H1 (cell line): ENCODE data around the gene FGF14. TPM values are rescaled to one million over a fixed set of nuclear protein-coding genes. Genes with fewer than 3 reads are reported as not detected.

Source experiments
- CTCF ChIA-PET: fragments of 300-600 bp; sonication (Branson Sonifier 250); formaldehyde crosslinking; loops from one replicate; lab custom pipeline; 2021; ENCODE audit not compliant: partially characterized antibody; lab: Charles Lee
- POLR2A ChIA-PET: fragments of 300-600 bp; sonication (Branson Sonifier 250); formaldehyde crosslinking; loops from one replicate; lab custom pipeline; 2021; ENCODE audit warnings: inconsistent platforms; ENCODE audit not compliant: partially characterized antibody; lab: Charles Lee
- DNase-seq, 2 experiments: peaks; one replicate each; pipeline versions ENCODE4 v3.0.0 to v3.0.0-alpha.2; 2010 to 2022; ENCODE audit warnings: low spot score in 2 of 2, low read depth in 1 of 2, mixed read lengths in 1 of 2
- FAIRE-seq: peaks from 2 replicates; lab custom pipeline; 2011; peaks lifted over from hg19 to GRCh38; lab: Jason Lieb, UNC
- H2AFZ ChIP-seq: 2 replicates; pipeline ENCODE4 v1.8.1; 2012; ENCODE audit warnings: low read length, inconsistent platforms
- H2AK5ac ChIP-seq: 2 replicates; pipeline ENCODE4 v1.6.1; 2013; ENCODE audit warnings: low read depth, low read length
- H2BK120ac ChIP-seq: replicated peaks from 2 replicates; pipeline ENCODE3; 2013; ENCODE audit warnings: low read depth, low read length, inconsistent platforms
- H2BK12ac ChIP-seq: 2 replicates; pipeline ENCODE4 v1.6.1; 2013; ENCODE audit warnings: low read depth, low read length
- H2BK15ac ChIP-seq: 2 replicates; pipeline ENCODE4 v1.6.1; 2013; ENCODE audit warnings: low read length
- H2BK20ac ChIP-seq: 2 replicates; pipeline ENCODE4 v1.6.1; 2013; ENCODE audit warnings: low read length
- H2BK5ac ChIP-seq: 2 replicates; pipeline ENCODE4 v1.6.1; 2013; ENCODE audit warnings: low read depth, low read length
- H3K14ac ChIP-seq: 2 replicates; pipeline ENCODE4 v1.6.1; 2013; ENCODE audit warnings: inconsistent platforms; ENCODE audit not compliant: insufficient read length
- H3K18ac ChIP-seq: 2 replicates; pipeline ENCODE4 v1.6.1; 2013; ENCODE audit warnings: low read length; ENCODE audit errors: extremely low read depth
- H3K23ac ChIP-seq: 2 replicates; pipeline ENCODE4 v1.6.1; 2013; ENCODE audit warnings: inconsistent platforms; ENCODE audit not compliant: insufficient read length
- H3K23me2 ChIP-seq: 2 replicates; pipeline ENCODE4 v1.6.1; 2013; ENCODE audit warnings: low read depth, low read length
- H3K27ac ChIP-seq: 2 replicates; pipeline ENCODE4 v1.6.1; 2011; ENCODE audit warnings: low read depth, low read length, inconsistent platforms
- H3K27me3 ChIP-seq, 4 experiments: replicated peaks in 1 of 4; 1 replicate in 1 of 4; 2 replicates in 3 of 4; pipeline versions ENCODE4 v1.6.1 to v1.8.1; 2011 to 2013; ENCODE audit warnings: low read length in 3 of 4, mild to moderate bottlenecking in 3 of 4, inconsistent platforms in 2 of 4, mixed read lengths in 2 of 4, moderate library complexity in 1 of 4; ENCODE audit not compliant: control insufficient read depth in 3 of 4, insufficient read depth in 3 of 4; ENCODE audit errors: extremely low read depth in 1 of 4
- H3K36me3 ChIP-seq, 4 experiments: 2 replicates each; pipeline versions ENCODE4 v1.6.1 to v1.8.1; 2011 to 2013; ENCODE audit warnings: mild to moderate bottlenecking in 4 of 4, low read length in 3 of 4, moderate library complexity in 2 of 4, control low read depth in 1 of 4, inconsistent platforms in 1 of 4; ENCODE audit not compliant: insufficient read depth in 4 of 4, control insufficient read depth in 2 of 4
- H3K4ac ChIP-seq: replicated peaks from 2 replicates; pipeline ENCODE3; 2013; ENCODE audit warnings: low read length, low read depth, mixed read lengths, inconsistent platforms; ENCODE audit not compliant: insufficient read length
- H3K4me1 ChIP-seq, 4 experiments: replicated peaks in 1 of 4; 1 replicate in 1 of 4; 2 replicates in 3 of 4; pipeline versions ENCODE4 v1.6.1 to v1.8.1; 2011 to 2013; ENCODE audit warnings: low read length in 3 of 4, inconsistent platforms in 2 of 4, mixed read lengths in 1 of 4; ENCODE audit not compliant: insufficient read depth in 4 of 4, control insufficient read depth in 3 of 4
- H3K4me2 ChIP-seq, 2 experiments: 2 replicates each; pipeline versions ENCODE4 v1.6.1 to v1.8.1; 2011 to 2013; ENCODE audit warnings: low read depth in 2 of 2, low read length in 2 of 2, control low read depth in 1 of 2, inconsistent platforms in 1 of 2, mild to moderate bottlenecking in 1 of 2; ENCODE audit not compliant: insufficient read depth in 1 of 2
- H3K4me3 ChIP-seq, 4 experiments: fragments of 200-600, 300-600 bp in 1 of 4; sonication (generic), shearing (Covaris generic), sonication (Bioruptor Twin) in 1 of 4; 2 replicates each; pipeline versions ENCODE4 v1.5.1 to v1.8.1; 2011 to 2016; ENCODE audit warnings: low read length in 4 of 4, low read depth in 3 of 4, control low read depth in 2 of 4, inconsistent platforms in 2 of 4, mild to moderate bottlenecking in 2 of 4, mixed read lengths in 1 of 4, moderate library complexity in 1 of 4; ENCODE audit not compliant: insufficient read depth in 2 of 4; ENCODE audit errors: extremely low read depth in 1 of 4
- H3K56ac ChIP-seq: replicated peaks from 2 replicates; pipeline ENCODE3; 2013; ENCODE audit warnings: low read depth, mild to moderate bottlenecking, mixed read lengths, low read length, inconsistent platforms; ENCODE audit not compliant: insufficient read length
- H3K79me1 ChIP-seq: 2 replicates; pipeline ENCODE4 v1.6.1; 2013; ENCODE audit warnings: low read depth, low read length, control low read depth
- H3K79me2 ChIP-seq, 2 experiments: 2 replicates each; pipeline versions ENCODE4 v1.6.1 to v1.8.1; 2012 to 2013; ENCODE audit warnings: low read length in 2 of 2, mild to moderate bottlenecking in 2 of 2, inconsistent platforms in 1 of 2; ENCODE audit not compliant: insufficient read depth in 2 of 2, control insufficient read depth in 1 of 2
- H3K9ac ChIP-seq, 4 experiments: replicated peaks in 1 of 4; 1 replicate in 1 of 4; 2 replicates in 3 of 4; pipeline versions ENCODE4 v1.6.1 to v1.8.1; 2011 to 2013; ENCODE audit warnings: low read depth in 3 of 4, low read length in 3 of 4, control low read depth in 2 of 4, mild to moderate bottlenecking in 2 of 4, moderate library complexity in 2 of 4, inconsistent platforms in 1 of 4; ENCODE audit errors: extremely low read depth in 1 of 4
- H3K9me3 ChIP-seq, 2 experiments: 2 replicates each; pipeline versions ENCODE4 v1.6.1 to v1.8.1; 2012 to 2013; ENCODE audit warnings: mild to moderate bottlenecking in 2 of 2, moderate library complexity in 2 of 2, control low read depth in 1 of 2, inconsistent platforms in 1 of 2, low read depth in 1 of 2, low read length in 1 of 2, mixed read lengths in 1 of 2; ENCODE audit not compliant: insufficient read depth in 2 of 2
- H4K20me1 ChIP-seq, 2 experiments: replicated peaks in 1 of 2; 2 replicates each; pipeline versions ENCODE3 to v1.8.1; 2011 to 2013; ENCODE audit warnings: inconsistent platforms in 2 of 2, low read length in 2 of 2, mild to moderate bottlenecking in 1 of 2; ENCODE audit not compliant: insufficient read depth in 2 of 2, control insufficient read depth in 1 of 2
- H4K5ac ChIP-seq: 2 replicates; pipeline ENCODE4 v1.6.1; 2013; ENCODE audit warnings: low read length, low read depth, mixed read lengths, inconsistent platforms; ENCODE audit not compliant: insufficient read length
- H4K8ac ChIP-seq: 2 replicates; pipeline ENCODE4 v1.8.0; 2013; ENCODE audit warnings: mild to moderate bottlenecking, moderate library complexity, low read length, inconsistent platforms; ENCODE audit not compliant: insufficient read depth; ENCODE audit errors: extremely low read depth
- H4K91ac ChIP-seq: replicated peaks from 2 replicates; pipeline ENCODE3; 2013; ENCODE audit warnings: low read length, mixed read lengths, inconsistent platforms; ENCODE audit not compliant: insufficient read length
- CHD1 ChIP-seq: IDR thresholded peaks from 2 replicates; pipeline ENCODE4 v1.6.1; 2012; ENCODE audit warnings: low read depth, low read length, improper control_type of control experiment
- CTCF ChIP-seq, 3 experiments: IDR thresholded peaks; 1 replicate in 2 of 3; 2 replicates in 1 of 3; pipeline versions ENCODE4 v1.5.1 to v1.6.1; 2011; ENCODE audit warnings: low read length in 3 of 3, mild to moderate bottlenecking in 3 of 3, inconsistent platforms in 2 of 3, low read depth in 1 of 3, moderate library complexity in 1 of 3; ENCODE audit not compliant: insufficient read depth in 1 of 3; ENCODE audit errors: control extremely low read depth in 1 of 3
- EGR1 ChIP-seq: IDR thresholded peaks from 2 replicates; pipeline ENCODE4 v1.6.1; 2011; ENCODE audit warnings: low read depth, low read length, borderline replicate concordance
- EZH2 ChIP-seq: fragments of 200-600 bp; sonication (generic); IDR thresholded peaks from 2 replicates; pipeline ENCODE4 v1.7.1; 2012; ENCODE audit warnings: low read depth, mild to moderate bottlenecking, moderate library complexity, low read length, inconsistent platforms; ENCODE audit not compliant: severe bottlenecking
- HDAC6 ChIP-seq: IDR thresholded peaks from one replicate; pipeline ENCODE4 v1.7.1; 2012; ENCODE audit warnings: low read depth, mild to moderate bottlenecking, inconsistent platforms, low read length, moderate library complexity
- KDM4A ChIP-seq: IDR thresholded peaks from one replicate; pipeline ENCODE4 v1.7.1; 2012; ENCODE audit warnings: low read depth, mild to moderate bottlenecking, moderate library complexity, low read length, inconsistent platforms; ENCODE audit not compliant: severe bottlenecking
- KDM5A ChIP-seq: fragments of 200-600 bp; IDR thresholded peaks from 2 replicates; pipeline ENCODE4 v1.7.1; 2012; ENCODE audit warnings: mild to moderate bottlenecking, low read length, inconsistent platforms, mixed read lengths
- RBBP5 ChIP-seq: IDR thresholded peaks from 2 replicates; pipeline ENCODE4 v1.7.1; 2012; ENCODE audit warnings: low read depth, mild to moderate bottlenecking, inconsistent platforms, low read length, moderate library complexity, borderline replicate concordance
- SIN3A ChIP-seq, 2 experiments: IDR thresholded peaks in 1 of 2; conservative IDR thresholded peaks in 1 of 2; 2 replicates each; pipeline ENCODE4 v1.6.1; 2011 to 2012; ENCODE audit warnings: low read length in 2 of 2, improper control_type of control experiment in 1 of 2, low read depth in 1 of 2, mild to moderate bottlenecking in 1 of 2
- TBP ChIP-seq: IDR thresholded peaks from 2 replicates; pipeline ENCODE4 v1.6.1; 2011; ENCODE audit warnings: low read depth, low read length, improper control_type of control experiment
- WGBS, 2 experiments: shearing (Covaris generic) in 1 of 2; methylation state at CpG; one replicate each; pipeline versions ENCODE4 v1.1.6 to v1.1.7; 2013 to 2015; ENCODE audit warnings: low lambda C conversion rate in 2 of 2, mixed read lengths in 2 of 2, inconsistent platforms in 1 of 2, low coverage in 1 of 2, missing lambda C conversion rate in 1 of 2; ENCODE audit not compliant: insufficient replicate concordance in 2 of 2, insufficient coverage in 1 of 2, insufficient read length in 1 of 2; ENCODE audit errors: extremely low coverage in 1 of 2, missing lambda C conversion rate in 1 of 2; 5-methylcytosine and 5-hydroxymethylcytosine counted together
- polyA plus RNA-seq, 7 experiments: library from polyadenylated mRNA; depleted of rRNA in 3 of 7; stranded (reverse) in 5 of 7; unstranded in 2 of 7; fragments of >200 nt in 5 of 7; fragments of 200-250 nt in 2 of 7; gene quantifications; 1 replicate in 5 of 7; 2 replicates in 1 of 7; 4 replicates in 1 of 7; pipeline versions ENCODE4 v1.2.1 to v1.2.3, GENCODE V29; 2011 to 2013; ENCODE audit warnings: missing spikeins in 2 of 7, mixed read lengths in 2 of 7
- total RNA-seq: library from RNA; stranded (reverse); fragmentation: NEBNext Ultra II Directional; extraction: Animal tissue kit (Norgen Biotek cat#: 25700); gene quantifications from 2 replicates; pipeline ENCODE4 v1.2.1, GENCODE V29; 2021

FGF14 gene
- total and polyA plus RNA-seq, 2 of the 8 experiments (the other 6 are each of a cell fraction or from before 2014, with no cell fraction given), result 0.05 to 0.58 TPM

- H3K4me3 ChIP-seq, result no peak overlapping the region
- no peaks in the 10 kb centered on the region for H3K27me3 ChIP-seq
- no peak overlapping the region for H4K91ac ChIP-seq
- H3K14ac ChIP-seq, result no peak overlapping the region
- TF ChIP-seq CHD1, result no peak
- TF ChIP-seq RBBP5, result no peak
- no peak for TF ChIP-seq EZH2
- TF ChIP-seq KDM5A, result no peak
- TF ChIP-seq CTCF (IDR thresholded peaks at IDR 0.05; ENCODE audit: control extremely low read depth in 1 of 3, insufficient read depth in 1 of 3, low read depth in 1 of 3, low read length in 3 of 3), result no peak
- TF ChIP-seq KDM4A, result no peak
- TF ChIP-seq SIN3A (conservative IDR thresholded peaks at IDR 0.05 in 1 of 2, IDR thresholded peaks at IDR 0.05 in 1 of 2; ENCODE audit: low read depth in 1 of 2, low read length in 2 of 2), result no peak
- TF ChIP-seq EGR1, result no peak
- TF ChIP-seq HDAC6, result no peak
- TF ChIP-seq TBP, result no peak
- TF ChIP-seq, all 59 proteins: peak for 0
- Histone ChIP-seq H3K9ac (no peak overlapping the region), H3K56ac (no peak overlapping the region), H3K4ac (no peak overlapping the region), H3K79me1 (no peaks in the 10 kb centered on the region), H4K8ac (no peak overlapping the region), H2AFZ (no peak overlapping the region), H3K4me1 (no peaks in the 10 kb centered on the region), H3K18ac (no peak overlapping the region), H4K20me1 (no peaks in the 10 kb centered on the region), H2AK5ac (no peak overlapping the region), H3K36me3 (no peaks in the 10 kb centered on the region), H3K9me3 (no peaks in the 10 kb centered on the region), H3K79me2 (no peaks in the 10 kb centered on the region), H3K27ac (no peak overlapping the region), H2BK5ac (no peak overlapping the region), H2BK120ac (no peak overlapping the region), H2BK12ac (no peak overlapping the region), H4K5ac (no peak overlapping the region), H3K4me2 (no peak overlapping the region), H2BK15ac (no peak overlapping the region), H2BK20ac (no peak overlapping the region), H3K23me2 (no peaks in the 10 kb centered on the region), H3K23ac (no peak overlapping the region)
- POLR2A ChIA-PET, result no interaction called here
- 95% methylated on average over 2 of the region's 2 CpGs; no CpG with 5 or more reads in 1 of the 2 experiments for WGBS, 2 experiments
- DNase-seq, result no peak
- FAIRE-seq, result no peak
- CTCF ChIA-PET, result no interaction called here
Observed at GRCh38 chr13:101896541-101896940, 505.3 kb downstream of the FGF14 start.
